Fibroblast of skin of abdomen (primary cell): Measurements from ENCODE around the gene SH2B3.

Experiments used
- DNase-seq: peaks from one replicate; pipeline ENCODE4 v3.0.0-alpha.2; 2013

Gene SH2B3

GRCh38 chr12:111428728-111429175 is 23.0 kb downstream of the SH2B3 start:
- no peak for DNase-seq

- DNase-seq: no peak
Observed at GRCh38 chr12:111429828-111430432, 24.2 kb downstream of the SH2B3 start.

GRCh38 chr12:111430433-111431353 is 25.0 kb downstream of the SH2B3 start:
- DNase-seq: no peak

- no peak for DNase-seq
Observed at GRCh38 chr12:111431772-111432171, 26.0 kb downstream of the SH2B3 start.

- DNase-seq: no peak
Observed at GRCh38 chr12:111434049-111434448, 28.3 kb downstream of the SH2B3 start.

- peak; percentile 41 for DNase-seq
Observed at GRCh38 chr12:111434680-111435338, 29.1 kb downstream of the SH2B3 start.

- DNase-seq: no peak
Observed at GRCh38 chr12:111435661-111436201, 30.0 kb downstream of the SH2B3 start.

GRCh38 chr12:111436266-111436665 is 30.5 kb downstream of the SH2B3 start:
- DNase-seq: no peak

GRCh38 chr12:111436811-111437210 is 31.1 kb downstream of the SH2B3 start:
- no peak for DNase-seq

GRCh38 chr12:111437816-111438454 is 32.2 kb downstream of the SH2B3 start:
- peak; percentile 78 for DNase-seq

- DNase-seq: peak; percentile 38
Observed at GRCh38 chr12:111438481-111438880, 32.8 kb downstream of the SH2B3 start.

GRCh38 chr12:111439657-111440151 is 34.0 kb downstream of the SH2B3 start:
- no peak for DNase-seq

GRCh38 chr12:111440152-111440551 is 34.4 kb downstream of the SH2B3 start:
- DNase-seq: no peak

- no peak for DNase-seq
Observed at GRCh38 chr12:111440631-111441030, 34.9 kb downstream of the SH2B3 start.

GRCh38 chr12:111441107-111441928 is 35.6 kb downstream of the SH2B3 start:
- DNase-seq: no peak

- DNase-seq: no peak
Observed at GRCh38 chr12:111442301-111443045, 36.8 kb downstream of the SH2B3 start.

- no peak for DNase-seq
Observed at GRCh38 chr12:111443086-111443485, 37.4 kb downstream of the SH2B3 start.

GRCh38 chr12:111443586-111443985 is 37.9 kb downstream of the SH2B3 start:
- peak; percentile 54 for DNase-seq

GRCh38 chr12:111444314-111444924 is 38.7 kb downstream of the SH2B3 start:
- DNase-seq: peak; percentile 40
